Activated CD8-positive, alpha-beta T cell treated with anti-CD3 and anti-CD28 coated beads, Interleukin-2, amount 10 ng/mL, durations not matched to agents 7 days and 5 days (primary cell): ENCODE results near the gene TMEM131L. TPM values are rescaled to one million over a fixed set of nuclear protein-coding genes. Genes with fewer than 3 reads are reported as not detected.

Experiments used
- ATAC-seq: fragments of 150-1000 bp; cut with Tn5 transposase; one replicate; pipeline ENCODE4 v1.10.0; 2021; ENCODE audit warnings: moderate library complexity
- CTCF ChIA-PET: fragments of 350-600 bp; sonication (Branson Sonifier 250); formaldehyde crosslinking; loops from one replicate; lab custom pipeline; 2021; ENCODE audit warnings: antibody characterized with exemption; lab: Charles Lee
- POLR2A ChIA-PET: fragments of 350-600 bp; sonication (Branson Sonifier 250); formaldehyde crosslinking; loops from one replicate; lab custom pipeline; 2021; ENCODE audit warnings: antibody characterized with exemption; lab: Charles Lee
- DNase-seq: peaks from one replicate; pipeline ENCODE4 v3.0.0-alpha.2; 2020
- H3K27ac Mint-ChIP-seq: one replicate; pipeline ENCODE4 v1.8.0; 2021; ENCODE audit warnings: mild to moderate bottlenecking, mixed read lengths
- H3K27me3 Mint-ChIP-seq: one replicate; pipeline ENCODE4 v1.8.0; 2021; ENCODE audit warnings: low read depth, mixed read lengths
- H3K36me3 Mint-ChIP-seq: one replicate; pipeline ENCODE4 v1.8.0; 2021; ENCODE audit warnings: low read depth, mixed read lengths
- H3K4me1 Mint-ChIP-seq: one replicate; pipeline ENCODE4 v1.8.0; 2021; ENCODE audit warnings: low read depth, mixed read lengths
- H3K4me3 Mint-ChIP-seq: one replicate; pipeline ENCODE4 v1.8.0; 2021; ENCODE audit warnings: mild to moderate bottlenecking, mixed read lengths
- H3K9me3 Mint-ChIP-seq: one replicate; pipeline ENCODE4 v1.8.0; 2022; ENCODE audit warnings: mixed read lengths; ENCODE audit not compliant: insufficient read depth
- total RNA-seq, 2 experiments: library from RNA; stranded (reverse); gene quantifications; one replicate each; pipeline ENCODE4 v1.2.3, GENCODE V29; 2021

The TMEM131L gene
- total RNA-seq, 2 experiments from 2014 or later, result 54.9 to 58.4 TPM

GRCh38 chr4:153489856-153490558, 23.8 kb downstream of the TMEM131L start:
- ChIA-PET POLR2A (interaction anchor here (4.4 kb wide), 1 partner anchor 34 kb away, joined by 24 read pairs; no protein-coding TSS in a partner anchor), CTCF (interaction anchor here (1.2 to 8.1 kb wide), 9 partner anchors 20 to 84 kb away, joined by 3 to 52 read pairs (median 6); partner anchors contain the start of gene TMEM131L)
- DNase-seq (no peak), ATAC-seq (no peak)
- H3K4me1 Mint-ChIP-seq, result peaks cover 92% of the 10 kb centered on the region
- H3K9me3 Mint-ChIP-seq, result no peaks in the 10 kb centered on the region
- no peaks in the 10 kb centered on the region for H3K27me3 Mint-ChIP-seq
- H3K36me3 Mint-ChIP-seq, result peaks cover 31% of the 10 kb centered on the region
- peak overlapping the region; percentile 57 for H3K4me3 Mint-ChIP-seq
- H3K27ac Mint-ChIP-seq, result peak overlapping the region; percentile 90

- no peaks in the 10 kb centered on the region for H3K9me3 Mint-ChIP-seq
- peak overlapping the region; percentile 71 for H3K27ac Mint-ChIP-seq
- peaks cover 92% of the 10 kb centered on the region for H3K4me1 Mint-ChIP-seq
- POLR2A ChIA-PET, result no interaction called here
- H3K36me3 Mint-ChIP-seq, result peaks cover 37% of the 10 kb centered on the region
- CTCF ChIA-PET, result interaction anchor here (1.1 to 8.1 kb wide), 9 partner anchors 21 to 152 kb away, joined by 3 to 52 read pairs (median 5); partner anchors contain the start of gene TMEM131L
- peak overlapping the region; percentile 57 for H3K4me3 Mint-ChIP-seq
- DNase-seq, result no peak
- no peak for ATAC-seq
- no peaks in the 10 kb centered on the region for H3K27me3 Mint-ChIP-seq
Measured at GRCh38 chr4:153490985-153491483, 24.9 kb downstream of the TMEM131L start.

- H3K36me3 Mint-ChIP-seq, result peaks cover 55% of the 10 kb centered on the region
- H3K9me3 Mint-ChIP-seq, result no peaks in the 10 kb centered on the region
- peaks cover 91% of the 10 kb centered on the region for H3K4me1 Mint-ChIP-seq
- DNase-seq (no peak), ATAC-seq (no peak)
- no peaks in the 10 kb centered on the region for H3K27me3 Mint-ChIP-seq
- peak overlapping the region; percentile 90 for H3K27ac Mint-ChIP-seq
- ChIA-PET CTCF (interaction anchor here (1.0 to 2.9 kb wide), 9 partner anchors 8 to 148 kb away, joined by 3 to 13 read pairs (median 6); partner anchors contain the start of gene TMEM131L), POLR2A (no interaction called here)
- H3K4me3 Mint-ChIP-seq, result no peak overlapping the region
Measured at GRCh38 chr4:153494562-153494961, 28.4 kb downstream of the TMEM131L start.

GRCh38 chr4:153495480-153496193, 29.5 kb downstream of the TMEM131L start:
- Mint-ChIP-seq H3K9me3 (no peaks in the 10 kb centered on the region), H3K27me3 (no peaks in the 10 kb centered on the region), H3K4me3 (peak overlapping the region; percentile 7), H3K36me3 (peaks cover 56% of the 10 kb centered on the region), H3K27ac (peak overlapping the region; percentile 90), H3K4me1 (peaks cover 92% of the 10 kb centered on the region)
- POLR2A ChIA-PET, result interaction anchor here (1.0 kb wide), 1 partner anchor 10 kb away, joined by 4 read pairs; no protein-coding TSS in a partner anchor
- no peak for ATAC-seq
- CTCF ChIA-PET, result interaction anchor here (0.8 to 2.9 kb wide), 10 partner anchors 9 to 152 kb away, joined by 3 to 13 read pairs (median 6); partner anchors contain the start of gene TMEM131L
- no peak for DNase-seq

GRCh38 chr4:153497091-153497531, 31.0 kb downstream of the TMEM131L start:
- ATAC-seq, result peak; percentile 84
- Mint-ChIP-seq H3K36me3 (peaks cover 61% of the 10 kb centered on the region), H3K27me3 (no peaks in the 10 kb centered on the region), H3K4me1 (peaks cover 91% of the 10 kb centered on the region), H3K9me3 (no peaks in the 10 kb centered on the region), H3K27ac (peak overlapping the region; percentile 90), H3K4me3 (peak overlapping the region; percentile 67)
- ChIA-PET CTCF (interaction anchor here (0.8 to 3.0 kb wide), 18 partner anchors 8 to 151 kb away, joined by 3 to 14 read pairs (median 6); partner anchors contain the start of gene TMEM131L), POLR2A (interaction anchor here (0.7 to 2.8 kb wide), 7 partner anchors 8 to 152 kb away, joined by 3 to 20 read pairs (median 5); partner anchors contain the start of gene TMEM131L)
- DNase-seq, result peak; percentile 75

- ATAC-seq, result no peak
- peaks cover 92% of the 10 kb centered on the region for H3K4me1 Mint-ChIP-seq
Measured at GRCh38 chr4:153497988-153498967, 32.1 kb downstream of the TMEM131L start.

GRCh38 chr4:153499005-153499404, 32.8 kb downstream of the TMEM131L start:
- POLR2A ChIA-PET, result interaction anchor here (0.7 to 2.8 kb wide), 3 partner anchors 11 to 33 kb away, joined by 3 to 20 read pairs (median 3); partner anchors contain the start of gene TMEM131L
- H3K36me3 Mint-ChIP-seq, result peaks cover 67% of the 10 kb centered on the region

More at GRCh38 chr4:153497988-153498967, 32.1 kb downstream of the TMEM131L start:
- no peaks in the 10 kb centered on the region for H3K27me3 Mint-ChIP-seq
- POLR2A ChIA-PET, result interaction anchor here (0.7 to 2.8 kb wide), 8 partner anchors 9 to 153 kb away, joined by 3 to 20 read pairs (median 4); partner anchors contain the start of gene TMEM131L
- DNase-seq, result no peak
- H3K4me3 Mint-ChIP-seq, result peak overlapping the region; percentile 67
- H3K36me3 Mint-ChIP-seq, result peaks cover 66% of the 10 kb centered on the region
- no peaks in the 10 kb centered on the region for H3K9me3 Mint-ChIP-seq
- peak overlapping the region; percentile 91 for H3K27ac Mint-ChIP-seq
- CTCF ChIA-PET, result interaction anchor here (0.7 to 3.0 kb wide), 21 partner anchors 7 to 154 kb away, joined by 3 to 14 read pairs (median 5); partner anchors contain the start of gene TMEM131L

GRCh38 chr4:153501578-153501977, 35.4 kb downstream of the TMEM131L start:
- POLR2A ChIA-PET, result no interaction called here
- peaks cover 76% of the 10 kb centered on the region for H3K4me1 Mint-ChIP-seq
- peaks cover 67% of the 10 kb centered on the region for H3K36me3 Mint-ChIP-seq
- CTCF ChIA-PET, result interaction anchor here (0.8 to 1.6 kb wide), 6 partner anchors 19 to 142 kb away, joined by 3 to 5 read pairs (median 3); no protein-coding TSS in a partner anchor
- DNase-seq (no peak), ATAC-seq (no peak)
- no peaks in the 10 kb centered on the region for H3K27me3 Mint-ChIP-seq
- H3K4me3 Mint-ChIP-seq, result no peak overlapping the region
- peak overlapping the region; percentile 68 for H3K27ac Mint-ChIP-seq
- no peaks in the 10 kb centered on the region for H3K9me3 Mint-ChIP-seq

More at GRCh38 chr4:153499005-153499404, 32.8 kb downstream of the TMEM131L start:
- ATAC-seq, result no peak
- Mint-ChIP-seq H3K9me3 (no peaks in the 10 kb centered on the region), H3K4me1 (peaks cover 88% of the 10 kb centered on the region), H3K27me3 (no peaks in the 10 kb centered on the region), H3K4me3 (peak overlapping the region; percentile 67), H3K27ac (peak overlapping the region; percentile 91)
- CTCF ChIA-PET, result interaction anchor here (0.7 to 3.0 kb wide), 11 partner anchors 8 to 75 kb away, joined by 3 to 14 read pairs (median 6); no protein-coding TSS in a partner anchor
- no peak for DNase-seq

GRCh38 chr4:153502584-153502983, 36.4 kb downstream of the TMEM131L start:
- ChIA-PET CTCF (interaction anchor here (0.9 to 1.6 kb wide), 4 partner anchors 37 to 72 kb away, joined by 3 to 5 read pairs (median 4); partner anchors contain the start of gene TMEM131L), POLR2A (no interaction called here)
- peaks cover 69% of the 10 kb centered on the region for H3K36me3 Mint-ChIP-seq

More at GRCh38 chr4:153502584-153502983, 36.4 kb downstream of the TMEM131L start:
- DNase-seq (no peak), ATAC-seq (no peak)
- Mint-ChIP-seq H3K27ac (peak overlapping the region; percentile 24), H3K27me3 (no peaks in the 10 kb centered on the region), H3K4me1 (peaks cover 74% of the 10 kb centered on the region), H3K4me3 (no peak overlapping the region), H3K9me3 (no peaks in the 10 kb centered on the region)
